ENCODE measurements around the gene OR6C65.

OR6C65 gene

DNA sequence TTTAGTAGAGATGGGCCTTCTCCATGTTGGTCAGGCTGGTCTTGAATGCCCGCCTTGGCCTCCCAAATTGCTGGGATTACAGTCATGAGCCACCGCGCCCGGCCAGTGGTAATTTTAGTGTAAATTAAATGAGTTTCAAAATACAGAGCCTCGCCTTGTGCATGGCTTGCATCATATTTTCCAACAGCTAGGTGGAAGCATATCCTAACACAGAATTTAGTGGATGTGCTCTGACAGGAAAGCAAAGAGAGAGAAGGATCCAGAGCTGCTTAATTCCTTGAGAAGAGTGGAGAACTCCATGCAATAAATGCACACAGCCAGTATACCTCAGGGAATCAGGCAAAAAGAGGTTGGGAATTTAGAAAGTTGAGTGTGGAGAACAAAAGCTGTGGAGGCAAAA is 46.0 kb downstream of the OR6C65 start:
- no peak for DNase-seq (ENCODE audit: low read depth)

DNA sequence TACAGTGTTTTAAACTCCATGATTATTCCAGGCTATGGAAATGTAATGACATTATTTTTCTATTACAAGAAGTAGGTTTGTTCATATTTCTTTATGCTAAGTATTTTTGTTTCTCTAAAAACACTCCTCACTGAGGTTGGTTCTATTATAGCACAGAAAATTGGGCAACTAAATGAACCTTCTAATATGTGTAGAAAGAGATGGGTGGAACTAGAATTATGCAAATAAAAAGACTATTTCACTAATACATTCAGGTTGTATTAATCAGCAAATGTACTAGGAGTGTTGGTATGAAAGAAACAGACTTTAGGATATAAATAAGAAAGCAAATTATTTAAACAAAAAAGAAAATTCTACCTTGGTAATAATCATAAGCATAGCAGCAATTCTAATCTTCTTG is 48.5 kb downstream of the OR6C65 start:
- no peak for DNase-seq (ENCODE audit: low read depth)
